NCI-H146 treated with DMSO at 0.1 percent for 48 hours (cell line): ENCODE measurements around the gene TRIM3.

ENCODE experiments used
- DNase-seq: peaks from one replicate; lab custom pipeline; 2025; ENCODE audit not compliant: unreplicated experiment; lab: John Stamatoyannopoulos, UW

The TRIM3 gene

DNA sequence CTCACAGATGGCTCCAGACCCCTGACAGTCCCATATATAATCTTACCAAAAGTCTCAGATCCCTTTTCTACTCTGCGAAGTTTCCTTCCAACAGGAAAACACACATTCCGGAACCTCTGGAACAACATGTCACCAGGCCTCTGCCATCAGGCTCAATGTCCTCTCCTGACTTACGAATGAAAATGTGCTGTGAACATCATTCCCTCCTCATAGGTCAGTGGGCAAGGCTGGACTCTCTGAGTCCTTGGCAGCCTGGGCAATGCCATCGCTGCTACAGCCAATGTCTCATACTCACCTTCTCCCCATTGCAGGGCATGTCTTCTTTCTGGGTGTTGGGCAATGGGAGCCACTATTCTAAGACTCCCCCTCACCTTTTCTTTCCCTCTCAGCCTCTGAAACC, 31.3 kb downstream of the TRIM3 start:
- no peak for DNase-seq

DNA sequence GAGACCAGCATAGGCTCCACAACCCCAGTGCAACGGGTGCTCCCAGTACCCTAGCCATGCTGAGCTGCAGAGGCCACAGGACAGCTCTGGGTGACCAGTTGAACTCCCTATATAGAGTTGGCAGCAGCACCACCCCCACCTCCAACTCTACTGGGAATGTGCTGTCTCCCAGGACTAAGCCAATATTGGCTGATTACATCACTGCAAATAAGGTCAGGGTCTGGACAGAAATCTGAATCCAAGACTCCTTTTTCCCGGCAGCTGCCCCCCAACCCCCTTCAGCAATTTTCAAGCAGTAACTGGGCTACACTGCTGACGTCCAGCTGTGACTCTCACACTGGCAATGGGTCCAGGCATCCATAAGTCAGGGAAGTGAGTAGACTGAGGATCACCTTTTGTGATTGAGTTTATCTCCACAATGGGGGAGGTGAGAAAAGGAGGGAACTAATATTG, 32.8 kb downstream of the TRIM3 start, which contains the start of gene HPX:
Gene HPX, minus strand, starts transcription at position 82 of the 453 bp plus-strand sequence. Its CDS starts 24 bp downstream, at position 58.
- DNase-seq: no peak

DNA sequence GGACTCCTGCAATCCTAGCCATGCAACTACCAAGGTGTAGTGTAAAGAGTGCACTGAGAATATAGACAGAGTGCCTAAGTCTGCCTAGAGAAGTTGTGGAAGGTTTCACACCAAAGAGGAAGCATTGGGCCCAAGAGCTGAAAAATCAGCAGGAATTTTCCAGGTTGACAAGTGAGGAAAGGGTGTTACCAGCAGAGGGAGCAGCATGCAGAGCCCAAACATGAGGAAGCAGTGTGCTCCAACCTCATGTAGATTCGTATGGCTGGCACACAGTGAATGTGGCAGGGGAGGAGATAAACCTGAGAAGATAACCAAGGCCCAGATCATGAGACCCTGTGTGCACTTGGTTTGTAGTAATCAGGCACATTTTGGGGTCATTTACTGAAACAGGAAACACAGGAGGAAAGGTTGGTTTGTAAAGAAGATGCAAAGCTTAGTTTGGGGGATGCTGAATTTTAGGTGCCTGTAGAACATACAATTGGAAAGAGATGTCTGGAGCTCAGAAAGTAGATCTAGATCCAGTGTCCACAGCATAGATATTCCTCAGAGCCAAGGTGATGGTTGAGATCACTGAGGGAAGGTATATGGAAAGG, 34.7 kb downstream of the TRIM3 start:
- DNase-seq: peak; percentile 47

DNA sequence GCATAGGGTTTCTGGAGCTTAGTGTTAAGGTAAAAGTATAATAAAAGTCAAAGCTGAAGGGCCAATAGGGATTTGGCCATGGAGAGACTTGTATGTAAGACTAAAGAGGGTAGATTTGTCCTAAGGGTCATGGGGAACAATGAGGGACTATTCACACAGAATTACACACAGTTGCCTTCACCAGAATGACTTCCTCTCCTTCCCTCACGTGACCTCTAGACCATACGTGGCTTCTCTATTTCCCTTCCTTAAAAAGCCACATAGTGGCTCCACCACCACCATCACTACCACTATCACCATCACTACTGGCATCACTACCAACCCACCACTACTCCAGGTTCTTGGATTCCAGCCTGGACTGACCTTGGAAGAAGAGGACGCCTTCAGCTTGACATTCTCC, 35.7 kb downstream of the TRIM3 start:
- no peak for DNase-seq

DNA sequence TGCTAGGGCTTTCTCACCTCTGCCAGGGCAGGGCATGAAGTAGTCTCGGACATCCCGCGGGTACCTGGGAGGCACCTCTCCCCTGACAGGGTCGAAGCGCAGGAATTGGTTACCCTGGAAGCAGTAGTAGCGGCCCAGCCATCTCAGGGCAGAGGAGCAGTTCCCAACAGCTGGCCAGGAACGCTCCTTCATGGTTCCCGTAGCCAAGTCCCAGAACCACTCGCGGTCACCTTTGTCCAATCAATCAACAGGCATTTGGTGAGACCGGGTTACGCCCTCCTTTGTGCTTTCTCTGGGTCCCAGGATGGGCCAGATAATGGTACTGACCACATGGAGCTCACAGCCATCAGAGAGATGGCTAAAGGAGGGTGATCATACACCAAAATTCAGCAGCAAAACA, 36.3 kb downstream of the TRIM3 start:
- DNase-seq: no peak

DNA sequence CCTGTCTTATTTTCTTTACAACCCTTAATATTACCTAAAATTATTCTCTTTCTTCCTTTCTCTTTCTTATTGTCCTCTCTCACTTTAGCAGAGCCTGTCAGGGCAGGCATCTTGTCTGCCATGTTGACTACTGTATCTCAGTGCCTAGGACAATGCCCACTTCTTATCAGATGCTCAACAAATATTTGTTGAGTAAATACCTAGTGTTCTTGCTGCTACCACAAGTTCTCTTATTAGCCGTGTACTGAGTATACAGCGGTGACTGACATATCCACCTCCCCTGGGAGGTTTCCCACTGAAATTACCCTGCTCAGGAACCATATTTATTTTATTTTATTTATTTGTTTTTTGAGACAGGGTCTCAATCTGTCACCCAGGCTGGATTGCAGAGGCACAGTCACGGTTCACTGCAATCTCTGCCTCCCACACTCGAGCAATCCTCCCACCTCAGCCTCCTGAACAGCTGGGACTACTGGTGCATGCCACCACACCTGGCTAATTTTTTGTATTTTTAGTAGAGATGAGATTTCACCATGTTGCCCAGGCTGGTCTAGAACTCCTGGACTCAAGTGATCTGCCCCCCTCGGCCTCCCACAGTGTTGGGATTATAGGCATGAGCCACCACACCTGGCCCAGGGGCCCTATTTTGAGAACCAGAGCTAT, 39.6 kb downstream of the TRIM3 start:
- peak; percentile 39 for DNase-seq

DNA sequence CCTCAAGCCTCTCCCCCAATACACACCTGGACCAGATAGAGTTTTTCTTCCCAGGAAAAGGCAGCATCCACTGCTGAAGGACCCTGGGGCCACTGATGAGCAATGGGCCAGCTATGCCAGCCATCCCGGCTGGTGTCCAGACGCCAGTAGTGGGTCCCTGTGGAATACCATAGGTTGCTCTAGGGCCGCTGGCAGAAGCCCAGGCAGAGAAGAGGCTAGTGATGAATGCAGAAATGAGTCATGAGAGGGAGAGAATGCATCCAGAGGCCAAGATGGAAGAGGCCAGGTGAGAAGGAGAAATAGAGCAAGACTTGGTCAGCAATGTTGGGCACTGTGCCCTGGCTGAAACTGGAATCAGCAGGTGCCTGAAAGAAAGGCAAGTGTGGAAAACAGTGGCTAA, 41.9 kb downstream of the TRIM3 start:
- DNase-seq: no peak

DNA sequence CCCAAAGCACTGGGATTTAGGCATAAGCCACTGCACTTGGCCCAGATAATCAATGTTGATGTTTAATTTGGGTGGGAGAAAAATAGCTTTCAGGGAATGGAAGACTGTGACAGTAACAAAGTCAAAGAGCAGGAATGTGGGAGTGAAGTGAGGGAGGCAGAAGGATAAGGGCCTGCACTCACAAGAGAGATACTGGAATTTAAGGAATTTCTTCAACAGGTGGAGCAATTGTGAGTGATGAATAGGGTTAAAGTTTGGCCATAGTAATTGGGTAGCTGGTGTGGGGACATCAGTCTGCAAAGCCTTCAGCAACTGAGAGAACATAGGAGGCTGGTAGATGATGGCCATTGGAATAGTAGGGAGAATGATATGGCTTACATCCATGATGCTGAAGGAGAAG, 46.2 kb downstream of the TRIM3 start:
- DNase-seq: no peak

DNA sequence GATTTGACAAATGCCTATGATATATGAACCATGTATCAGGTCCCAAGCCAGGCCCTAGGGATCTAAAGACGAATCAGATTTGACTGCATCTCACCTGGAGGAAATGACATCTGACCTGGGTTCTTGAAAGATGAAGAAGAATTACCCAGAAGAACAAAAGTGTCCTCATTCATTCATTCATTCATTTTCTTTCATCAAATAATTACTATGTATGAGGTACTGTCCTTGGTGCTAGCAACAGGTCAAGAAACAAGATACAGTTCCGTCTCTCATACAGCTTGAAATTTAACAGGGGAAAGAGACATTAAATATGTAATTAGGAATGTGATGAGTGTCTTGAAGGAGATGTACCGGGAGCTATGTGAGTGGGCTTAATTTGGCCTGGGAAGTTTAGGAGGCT, 53.1 kb downstream of the TRIM3 start:
- DNase-seq: no peak

DNA sequence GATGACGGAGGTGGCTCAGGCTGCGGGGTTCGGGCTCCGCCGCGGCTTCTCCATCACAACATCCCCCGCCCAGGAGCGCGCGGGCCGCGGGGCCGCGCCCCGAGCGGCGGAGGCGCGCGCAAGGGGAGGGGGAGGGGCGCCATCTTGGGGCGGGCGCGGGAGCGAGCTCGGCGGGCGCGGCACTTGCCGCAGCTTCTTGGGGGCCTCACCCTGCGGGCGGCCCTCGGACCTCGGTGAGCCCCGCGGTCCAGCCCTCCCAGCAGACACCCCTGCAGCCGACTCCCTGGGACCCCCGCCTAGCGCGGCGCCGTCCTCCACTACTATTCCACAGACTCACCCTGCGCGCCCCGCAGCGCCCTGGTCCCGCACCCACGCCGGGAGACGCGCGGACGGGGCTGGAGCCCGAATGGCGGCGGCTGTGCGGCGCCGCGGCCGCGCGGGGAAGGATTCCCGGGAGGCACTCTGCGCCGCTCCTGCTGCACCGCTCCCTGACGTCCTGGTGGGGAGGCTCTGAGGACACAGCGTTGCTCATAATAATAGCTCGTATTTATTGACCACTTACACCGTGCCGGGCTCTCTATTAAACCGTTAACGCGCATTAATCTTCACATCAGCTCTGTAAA, 54.6 kb downstream of the TRIM3 start, which contains the start of gene APBB1:
Gene APBB1, minus strand, starts transcription at position 86 of the 623 bp plus-strand sequence. CDS start 7,747 bp downstream, outside the sequence.
- DNase-seq: peak; percentile 14

DNA sequence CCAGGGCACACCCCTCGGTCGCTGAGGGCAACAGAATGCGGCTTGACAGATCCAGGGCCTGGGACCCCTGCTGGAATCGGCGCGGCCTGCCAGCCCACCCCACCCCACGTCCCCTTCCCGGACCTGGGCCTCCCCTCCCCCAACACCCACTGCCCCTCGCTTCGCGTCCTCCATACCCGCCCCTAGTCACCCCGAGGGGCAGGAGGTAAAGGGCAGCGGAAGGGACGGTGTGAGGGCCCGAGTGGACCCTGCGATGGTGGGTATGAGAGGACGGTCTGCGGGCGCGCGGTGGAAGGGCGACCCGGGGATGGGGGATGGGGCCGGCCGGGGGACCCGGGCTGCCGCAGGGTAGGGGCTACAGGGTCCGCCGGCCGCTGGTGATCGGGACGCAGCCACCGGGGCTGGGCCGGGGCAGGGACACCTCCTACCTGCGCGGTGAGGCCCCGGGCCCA, 55.2 kb downstream of the TRIM3 start:
- no peak for DNase-seq

DNA sequence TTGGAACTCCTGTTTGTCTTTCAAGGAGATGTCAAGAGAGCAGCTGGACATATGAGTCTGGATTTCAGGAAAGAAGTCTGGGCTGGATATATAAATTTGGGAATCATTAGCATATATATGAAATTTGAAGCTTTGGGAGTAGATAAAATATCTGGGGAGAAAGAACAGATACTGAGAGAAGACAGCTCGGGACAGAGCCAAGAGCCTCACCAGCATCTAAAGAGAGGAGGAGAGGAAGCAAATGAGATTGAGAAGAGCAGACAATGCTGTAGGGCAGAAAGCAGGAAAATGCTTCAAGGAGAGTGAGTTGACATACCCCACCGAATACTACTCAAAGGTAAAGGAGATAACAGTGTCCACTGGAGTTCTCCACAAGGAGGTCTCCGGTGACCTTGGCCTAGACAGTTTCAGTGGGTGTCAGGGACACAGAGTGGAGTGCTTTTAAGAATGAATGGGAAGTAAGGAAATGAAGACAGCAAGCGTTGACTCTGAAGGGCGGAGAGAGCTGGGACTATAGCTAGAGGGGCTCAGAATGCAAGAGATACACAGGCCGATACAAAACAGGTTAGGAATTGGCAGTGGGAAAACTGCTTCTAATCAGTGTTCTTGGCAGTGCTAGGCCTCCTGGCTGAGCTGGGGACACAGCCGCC, 55.7 kb downstream of the TRIM3 start:
- no peak for DNase-seq

DNA sequence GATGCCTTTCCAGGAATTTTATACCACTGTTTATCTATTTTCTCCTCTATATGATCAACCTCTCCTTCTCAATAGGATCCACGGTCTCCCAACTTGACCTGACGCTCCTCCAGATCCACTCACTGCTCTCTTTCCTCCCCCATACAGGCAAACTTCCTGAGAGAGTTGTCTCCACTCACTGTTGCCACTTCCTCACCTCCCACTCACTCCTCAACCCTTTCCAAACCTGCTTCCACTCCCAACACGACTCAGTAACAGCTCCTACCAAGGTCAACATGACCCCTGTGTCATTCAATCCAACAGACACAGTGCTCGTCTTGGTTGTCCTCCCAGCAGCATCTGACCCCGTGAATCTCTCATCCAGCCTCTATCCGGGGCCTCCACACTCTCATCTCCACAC, 57.9 kb downstream of the TRIM3 start:
- DNase-seq: no peak

DNA sequence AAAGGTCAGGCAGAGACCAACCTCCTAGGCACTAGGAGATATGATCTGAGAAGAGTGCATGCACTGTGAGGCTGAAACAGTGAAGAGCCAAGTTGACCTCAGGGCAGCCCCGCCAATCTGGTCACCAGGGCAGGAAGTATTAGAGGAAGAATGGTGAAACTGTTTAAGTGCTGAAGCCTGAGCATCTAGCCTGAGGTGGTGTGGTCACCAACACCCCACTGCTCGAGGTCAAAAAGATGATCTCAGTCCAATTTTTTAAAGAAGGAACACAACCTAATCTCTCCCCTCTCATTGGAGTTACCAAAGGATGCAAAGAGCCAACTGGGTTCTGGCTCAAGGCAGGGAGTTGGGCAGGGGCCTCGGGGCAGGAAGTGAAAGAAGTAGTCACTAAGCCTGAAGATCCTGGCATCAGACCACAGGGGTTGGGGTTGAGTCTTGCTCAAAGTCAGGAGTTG, 58.8 kb downstream of the TRIM3 start:
- DNase-seq: no peak

DNA sequence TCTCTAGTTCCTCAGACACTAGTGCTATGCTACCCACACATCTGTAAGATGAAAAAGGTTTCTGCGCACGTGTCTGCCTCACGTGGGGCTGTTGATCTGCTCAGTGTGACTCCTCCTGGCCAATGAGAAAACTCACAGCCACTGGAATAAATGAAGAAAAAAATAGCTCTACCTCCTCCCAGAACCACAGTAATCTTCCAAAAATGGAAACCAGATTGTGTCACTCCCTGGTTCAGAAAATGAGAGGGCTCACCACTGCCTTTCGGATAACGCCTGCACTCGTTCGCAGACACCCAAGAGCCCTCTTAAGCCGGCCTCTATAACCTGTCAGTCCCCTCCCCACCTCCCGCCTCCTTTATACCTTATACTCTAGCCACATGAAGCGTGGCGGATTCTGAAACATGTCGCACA, 59.9 kb downstream of the TRIM3 start:
- DNase-seq: no peak

DNA sequence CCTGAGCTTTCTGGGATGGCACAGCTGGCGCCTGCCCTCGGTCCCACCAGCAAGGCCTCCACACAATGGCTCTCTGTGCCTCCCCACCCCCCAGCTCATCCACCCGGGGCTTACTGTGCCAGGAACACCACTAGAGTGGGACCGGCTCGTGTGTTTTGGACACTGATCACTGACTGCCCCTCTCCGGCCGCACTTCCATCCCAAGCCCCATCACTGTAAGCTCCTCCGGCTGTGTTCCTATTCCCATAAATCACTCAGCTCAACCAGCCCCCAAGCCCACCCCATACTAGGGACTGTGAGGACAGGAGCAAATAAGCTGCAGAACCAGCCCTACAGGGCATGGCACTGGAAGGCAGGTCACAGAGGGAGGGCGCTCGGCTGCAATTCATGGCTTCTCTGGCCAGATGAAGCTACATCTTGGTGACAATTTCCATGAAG, 62.1 kb downstream of the TRIM3 start:
- no peak for DNase-seq

DNA sequence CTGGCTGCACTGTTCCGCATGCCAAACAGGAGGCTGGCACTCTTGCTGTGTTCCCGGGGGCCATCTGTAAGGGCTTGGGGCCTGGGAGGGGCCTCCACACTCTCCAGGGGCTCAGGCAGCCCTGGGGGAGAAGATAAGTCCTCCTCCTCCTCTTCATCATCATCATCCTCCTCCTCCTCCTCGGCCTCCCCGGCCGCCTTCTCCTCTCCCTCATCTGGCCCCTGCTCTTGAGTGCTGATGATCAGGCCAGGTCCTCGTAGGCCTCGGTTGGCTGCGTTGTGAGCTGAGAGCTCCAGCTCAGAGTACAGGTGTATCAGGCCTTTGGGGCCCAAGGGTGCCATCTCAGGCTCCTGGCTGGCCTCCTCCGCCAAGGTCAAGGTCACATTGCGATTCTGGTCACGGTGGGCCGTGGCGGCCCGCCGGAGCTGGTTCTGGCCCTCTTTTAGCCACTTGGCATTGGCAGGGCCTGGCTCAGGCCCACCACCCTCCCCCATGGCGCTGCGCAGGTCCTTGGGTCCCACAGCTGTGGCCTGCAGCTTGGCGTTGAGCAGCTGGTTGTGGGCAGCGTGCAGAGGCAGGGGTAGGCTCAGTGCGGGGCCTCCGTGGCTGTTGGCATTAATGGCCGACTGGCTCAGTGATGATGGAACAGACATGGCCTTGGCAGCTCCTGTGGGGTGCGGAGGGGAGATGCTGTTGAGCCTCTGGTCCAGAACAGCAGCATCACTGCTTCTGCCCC, 62.9 kb downstream of the TRIM3 start:
- DNase-seq: no peak

DNA sequence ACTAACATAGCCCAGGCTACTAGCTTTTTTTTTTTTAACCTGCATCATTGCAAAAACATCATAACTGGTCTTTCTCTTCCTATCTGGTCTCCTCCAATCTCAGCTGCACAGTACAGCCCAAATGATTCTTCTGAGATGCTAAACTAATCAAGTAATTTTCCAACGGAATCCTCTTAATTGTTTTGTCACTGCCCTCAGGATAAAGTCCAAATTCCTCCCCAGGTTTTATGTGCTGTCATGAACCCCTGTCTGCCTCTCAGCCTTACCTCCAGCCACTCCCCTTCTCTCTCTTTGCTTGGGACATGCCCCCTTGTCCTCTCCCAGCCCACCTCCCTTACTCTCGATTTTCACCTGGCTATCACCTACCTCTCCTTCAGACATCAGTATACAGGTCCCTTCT, 67.4 kb downstream of the TRIM3 start:
- no peak for DNase-seq

DNA sequence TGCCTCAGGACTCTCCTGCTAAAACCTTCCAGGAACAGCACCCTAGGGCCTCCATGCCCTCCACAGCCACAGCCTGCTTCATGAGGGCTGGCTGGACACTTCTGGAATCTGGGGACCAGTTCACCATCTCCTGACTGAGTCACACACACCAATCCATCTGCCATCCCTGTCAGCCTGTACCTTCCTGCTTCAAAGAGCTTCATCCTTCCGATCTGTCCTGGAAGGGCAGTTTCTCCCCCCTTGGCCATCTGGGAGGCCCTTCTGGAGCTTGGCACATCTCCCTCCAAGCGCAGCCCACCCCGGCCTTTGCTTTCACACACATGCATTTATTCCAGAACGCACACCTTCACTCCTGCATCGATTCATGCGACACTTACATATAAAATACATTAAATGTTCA, 67.9 kb downstream of the TRIM3 start:
- no peak for DNase-seq

DNA sequence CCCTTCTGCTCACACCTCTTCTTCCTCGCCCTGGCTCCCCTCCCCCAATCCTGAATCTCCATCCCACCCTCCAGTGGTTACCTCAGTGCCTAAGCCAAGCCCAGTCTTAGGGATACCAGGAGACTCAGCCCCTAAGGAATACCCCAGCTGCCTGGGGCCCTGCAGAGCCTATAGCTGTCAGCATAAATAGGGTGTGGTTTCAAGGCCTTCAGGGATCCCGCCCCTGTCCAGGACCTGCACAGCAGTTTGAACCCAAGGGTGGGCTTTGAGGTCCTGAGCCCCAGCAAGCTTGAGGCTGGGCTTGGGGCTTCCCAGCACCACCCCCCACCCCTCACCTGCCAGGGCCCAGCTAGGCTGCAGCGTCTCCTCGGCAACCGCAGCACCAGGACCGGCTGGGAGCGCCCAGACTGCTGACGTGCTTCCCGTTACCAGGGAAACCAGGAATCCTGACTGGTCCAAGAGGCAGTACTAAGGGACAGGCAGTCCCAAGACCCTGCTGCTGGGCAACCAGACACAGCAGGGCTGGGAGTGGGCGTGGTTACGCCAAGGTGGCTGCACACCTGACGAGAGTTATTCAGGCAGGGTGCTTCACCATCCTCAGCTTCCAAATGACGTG, 68.6 kb downstream of the TRIM3 start:
- peak; percentile 51 for DNase-seq
